H1 (cell line): Measurements from ENCODE around the gene ZNF555. TPM values are rescaled to one million over a fixed set of nuclear protein-coding genes. Genes with fewer than 3 reads are reported as not detected.
A peak's percentile ranks its signal among the peaks of the same experiment; 100 is the strongest.

Experiments used
- ASH2L ChIP-seq: fragments of 200-600, 300-600 bp; sonication (generic); IDR thresholded peaks from one replicate; pipeline ENCODE4 v1.7.1; 2017; ENCODE audit warnings: low read length
- ATF3 ChIP-seq: IDR thresholded peaks from 2 replicates; pipeline ENCODE4 v1.6.1; 2011; ENCODE audit warnings: low read depth, mild to moderate bottlenecking, low read length; ENCODE audit not compliant: insufficient read depth
- CHD7 ChIP-seq: fragments of 300-600 bp; sonication (generic); IDR thresholded peaks from 2 replicates; pipeline ENCODE4 v1.7.1; 2012; ENCODE audit warnings: low read length, moderate library complexity, mild to moderate bottlenecking, inconsistent platforms; ENCODE audit not compliant: insufficient replicate concordance
- CTBP2 ChIP-seq: IDR thresholded peaks from 2 replicates; pipeline ENCODE4 v1.7.0; 2011; ENCODE audit warnings: borderline replicate concordance, mild to moderate bottlenecking, moderate library complexity, mixed read lengths, low read length; ENCODE audit not compliant: insufficient read depth, insufficient read length
- CTCF ChIP-seq, 3 experiments: IDR thresholded peaks; 1 replicate in 2 of 3; 2 replicates in 1 of 3; pipeline versions ENCODE4 v1.5.1 to v1.6.1; 2011; ENCODE audit warnings: low read length in 3 of 3, mild to moderate bottlenecking in 3 of 3, inconsistent platforms in 2 of 3, low read depth in 1 of 3, moderate library complexity in 1 of 3; ENCODE audit not compliant: insufficient read depth in 1 of 3; ENCODE audit errors: control extremely low read depth in 1 of 3
- SIN3A ChIP-seq, 2 experiments: IDR thresholded peaks in 1 of 2; conservative IDR thresholded peaks in 1 of 2; 2 replicates each; pipeline ENCODE4 v1.6.1; 2011 to 2012; ENCODE audit warnings: low read length in 2 of 2, improper control_type of control experiment in 1 of 2, low read depth in 1 of 2, mild to moderate bottlenecking in 1 of 2
- SRF ChIP-seq: IDR thresholded peaks from 2 replicates; pipeline ENCODE4 v1.6.1; 2011; ENCODE audit warnings: mild to moderate bottlenecking, low read depth, low read length, moderate library complexity
- polyA plus RNA-seq, 7 experiments: library from polyadenylated mRNA; depleted of rRNA in 3 of 7; stranded (reverse) in 5 of 7; unstranded in 2 of 7; fragments of >200 nt in 5 of 7; fragments of 200-250 nt in 2 of 7; gene quantifications; 1 replicate in 5 of 7; 2 replicates in 1 of 7; 4 replicates in 1 of 7; pipeline versions ENCODE4 v1.2.1 to v1.2.3, GENCODE V29; 2011 to 2013; ENCODE audit warnings: missing spikeins in 2 of 7, mixed read lengths in 2 of 7
- total RNA-seq: library from RNA; stranded (reverse); fragmentation: NEBNext Ultra II Directional; extraction: Animal tissue kit (Norgen Biotek cat#: 25700); gene quantifications from 2 replicates; pipeline ENCODE4 v1.2.1, GENCODE V29; 2021

The ZNF555 gene
- total and polyA plus RNA-seq, 2 of the 8 experiments (the other 6 are each of a cell fraction or from before 2014, with no cell fraction given): 1.6 to 5.7 TPM

GRCh38 chr19:2819540-2820111 is 21.6 kb upstream of the ZNF555 start, which contains the start of gene ZNF554 (continued):
- TF ChIP-seq CHD7: no peak
- TF ChIP-seq ASH2L: no peak
- TF ChIP-seq ATF3: peak; percentile 88
- TF ChIP-seq CTCF (IDR thresholded peaks at IDR 0.05; ENCODE audit: control extremely low read depth in 1 of 3, insufficient read depth in 1 of 3, low read depth in 1 of 3, low read length in 3 of 3): peak; percentile 86 to 95 (median 94)
- peak in 1 of 2 experiments; percentile 83; a peak in 2 of 4 replicates for TF ChIP-seq SIN3A (conservative IDR thresholded peaks at IDR 0.05 in 1 of 2, IDR thresholded peaks at IDR 0.05 in 1 of 2; ENCODE audit: low read depth in 1 of 2, low read length in 2 of 2)
- no peak for TF ChIP-seq SRF
- TF ChIP-seq CTBP2: peak; percentile 42
